Stimulated activated CD4-positive, alpha-beta T cell treated with anti-CD3 and anti-CD28 coated beads, Interleukin-4, amount 100 ng/mL, for 24 hours (primary cell): ENCODE measurements around the gene VIPR2.
"Not testable (repeated sequence)": the region's sequence is repeated elsewhere in the genome, so short reads cannot be mapped to it uniquely, and the experiment has no call there.

Source experiments
- DNase-seq: peaks from one replicate; pipeline ENCODE4 v3.0.0-alpha.2; 2020

VIPR2 gene

GRCh38 chr7:159000859-159001435, 143.7 kb downstream of the VIPR2 start:
- no peak for DNase-seq

GRCh38 chr7:159000070-159000469, 144.6 kb downstream of the VIPR2 start:
- no peak for DNase-seq

GRCh38 chr7:158999496-158999895, 145.2 kb downstream of the VIPR2 start:
- DNase-seq: no peak

GRCh38 chr7:158998261-158998660, 146.4 kb downstream of the VIPR2 start:
- DNase-seq: not testable (repeated sequence)

- no peak for DNase-seq
Measured at GRCh38 chr7:158997471-158997870, 147.2 kb downstream of the VIPR2 start.

- DNase-seq: no peak
Measured at GRCh38 chr7:158997110-158997453, 147.6 kb downstream of the VIPR2 start.

GRCh38 chr7:158996214-158997109, 148.2 kb downstream of the VIPR2 start:
- no peak for DNase-seq

GRCh38 chr7:158995514-158995913, 149.2 kb downstream of the VIPR2 start:
- no peak for DNase-seq

GRCh38 chr7:158994687-158995086, 150.0 kb downstream of the VIPR2 start:
- no peak for DNase-seq

GRCh38 chr7:158993591-158993990, 151.1 kb downstream of the VIPR2 start:
- DNase-seq: no peak

GRCh38 chr7:158992759-158993158, 151.9 kb downstream of the VIPR2 start:
- no peak for DNase-seq

- DNase-seq: no peak
Measured at GRCh38 chr7:158991824-158992621, 152.6 kb downstream of the VIPR2 start.

GRCh38 chr7:158988996-158989395, 155.7 kb downstream of the VIPR2 start:
- no peak for DNase-seq

GRCh38 chr7:158988302-158988862, 156.3 kb downstream of the VIPR2 start:
- no peak for DNase-seq

GRCh38 chr7:158987691-158988090, 157.0 kb downstream of the VIPR2 start:
- no peak for DNase-seq

- DNase-seq: no peak
Measured at GRCh38 chr7:158985583-158985982, 159.1 kb downstream of the VIPR2 start.

GRCh38 chr7:158984007-158984406, 160.7 kb downstream of the VIPR2 start:
- not testable (repeated sequence) for DNase-seq

- DNase-seq: not testable (repeated sequence)
Measured at GRCh38 chr7:158982080-158982479, 162.6 kb downstream of the VIPR2 start.

GRCh38 chr7:158979635-158980351, 164.9 kb downstream of the VIPR2 start:
- DNase-seq: no peak

GRCh38 chr7:158979023-158979529, 165.6 kb downstream of the VIPR2 start:
- DNase-seq: no peak
